ENCODE data around the gene GPC5. TPM values are rescaled to one million over a fixed set of nuclear protein-coding genes. Genes with fewer than 3 reads are reported as not detected.

The GPC5 gene
- total RNA-seq, 4 donors from 2014 or later = 0.24 to 30.8 (median 1.8) TPM; not detected in 1

DNA sequence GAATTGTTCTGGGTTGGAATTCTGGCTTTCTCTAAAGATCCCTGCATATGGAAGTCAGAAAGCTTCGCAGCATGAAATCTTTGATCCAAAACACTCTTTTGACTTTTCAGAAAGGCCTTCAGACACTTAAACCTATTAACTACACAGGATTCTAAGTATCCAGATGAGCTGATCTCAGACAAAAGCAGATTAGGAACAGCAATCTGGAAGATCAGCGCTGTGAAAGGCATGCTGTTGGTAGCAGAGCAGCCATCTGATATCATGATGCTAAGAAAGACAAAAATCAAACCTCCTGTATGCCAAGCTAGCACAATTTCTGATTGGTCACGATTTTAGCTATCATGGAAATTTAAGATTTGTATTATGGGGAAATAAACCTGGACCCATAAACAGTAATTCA, 589.9 kb downstream of the GPC5 start:
- DNase-seq = no peak
- Histone ChIP-seq H3K36me3 (no peaks in the 10 kb centered on the region), H3K27ac (no peak overlapping the region), H3K27me3 (no peaks in the 10 kb centered on the region), H3K4me1 (no peaks in the 10 kb centered on the region), H3K9me3 (no peaks in the 10 kb centered on the region), H3K4me3 (no peak overlapping the region)
- TF ChIP-seq POLR2A (IDR thresholded peaks at IDR 0.05) = no peak
- TF ChIP-seq, protein P1, sequence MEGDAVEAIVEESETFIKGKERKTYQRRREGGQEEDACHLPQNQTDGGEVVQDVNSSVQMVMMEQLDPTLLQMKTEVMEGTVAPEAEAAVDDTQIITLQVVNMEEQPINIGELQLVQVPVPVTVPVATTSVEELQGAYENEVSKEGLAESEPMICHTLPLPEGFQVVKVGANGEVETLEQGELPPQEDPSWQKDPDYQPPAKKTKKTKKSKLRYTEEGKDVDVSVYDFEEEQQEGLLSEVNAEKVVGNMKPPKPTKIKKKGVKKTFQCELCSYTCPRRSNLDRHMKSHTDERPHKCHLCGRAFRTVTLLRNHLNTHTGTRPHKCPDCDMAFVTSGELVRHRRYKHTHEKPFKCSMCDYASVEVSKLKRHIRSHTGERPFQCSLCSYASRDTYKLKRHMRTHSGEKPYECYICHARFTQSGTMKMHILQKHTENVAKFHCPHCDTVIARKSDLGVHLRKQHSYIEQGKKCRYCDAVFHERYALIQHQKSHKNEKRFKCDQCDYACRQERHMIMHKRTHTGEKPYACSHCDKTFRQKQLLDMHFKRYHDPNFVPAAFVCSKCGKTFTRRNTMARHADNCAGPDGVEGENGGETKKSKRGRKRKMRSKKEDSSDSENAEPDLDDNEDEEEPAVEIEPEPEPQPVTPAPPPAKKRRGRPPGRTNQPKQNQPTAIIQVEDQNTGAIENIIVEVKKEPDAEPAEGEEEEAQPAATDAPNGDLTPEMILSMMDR (IDR thresholded peaks at IDR 0.05) = no peak
- intact Hi-C loops (cut with DNase I; ENCODE audit: low total_unique reads) = no loop called here

DNA sequence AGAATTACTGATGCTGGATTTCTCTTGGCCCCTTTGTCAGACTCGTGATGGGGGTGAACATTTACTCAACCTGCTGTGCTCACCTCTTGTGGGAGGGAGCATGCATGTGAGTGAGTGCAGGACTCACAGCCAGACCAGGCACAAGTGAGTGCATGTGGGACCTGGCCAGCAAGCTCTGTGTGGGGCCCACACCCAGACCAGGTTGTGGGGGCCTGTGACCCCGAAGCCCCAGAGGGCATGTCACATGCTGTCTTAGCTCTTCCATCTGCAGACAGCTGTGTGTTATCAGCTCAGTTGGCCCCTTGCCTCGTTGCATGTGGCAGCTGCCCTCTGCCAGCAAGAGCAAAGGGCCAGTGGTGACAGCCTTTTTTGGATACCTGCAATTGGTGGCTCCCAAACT, 614.4 kb downstream of the GPC5 start:
- no peak for TF ChIP-seq POLR2A (IDR thresholded peaks at IDR 0.05)
- TF ChIP-seq, protein P1 (IDR thresholded peaks at IDR 0.05) = no peak
- intact Hi-C loops (cut with DNase I; ENCODE audit: low total_unique reads) = no loop called here
- no peaks in the 10 kb centered on the region for H3K4me1 ChIP-seq
- H3K27me3 ChIP-seq = no peaks in the 10 kb centered on the region
- no peak overlapping the region for H3K27ac ChIP-seq
- no peak for DNase-seq
- H3K36me3 ChIP-seq = no peaks in the 10 kb centered on the region
- H3K9me3 ChIP-seq = no peaks in the 10 kb centered on the region
- H3K4me3 ChIP-seq = no peak overlapping the region

DNA sequence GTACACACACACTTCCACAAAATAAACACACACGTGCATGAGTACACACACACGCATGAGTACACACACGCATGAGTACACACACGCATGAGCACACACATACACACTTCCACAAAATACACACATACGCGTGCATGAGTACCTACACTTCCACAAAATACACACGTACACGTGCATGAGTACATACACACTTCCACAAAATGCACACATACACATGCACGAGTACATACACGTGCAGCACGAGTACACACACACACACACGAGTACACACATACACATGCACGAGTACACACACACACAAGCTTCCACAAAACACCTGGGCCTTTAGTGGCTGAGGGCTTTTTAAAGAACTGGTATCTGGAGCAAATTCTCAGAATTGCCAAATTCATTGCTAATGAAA, 619.3 kb downstream of the GPC5 start:
- TF ChIP-seq POLR2A (IDR thresholded peaks at IDR 0.05) = no peak
- TF ChIP-seq, protein P1 (IDR thresholded peaks at IDR 0.05) = no peak
- no peak for DNase-seq
- Histone ChIP-seq H3K9me3 (no peaks in the 10 kb centered on the region), H3K4me3 (no peak overlapping the region), H3K4me1 (no peaks in the 10 kb centered on the region), H3K27me3 (no peaks in the 10 kb centered on the region), H3K27ac (no peak overlapping the region), H3K36me3 (no peaks in the 10 kb centered on the region)
- intact Hi-C loops (cut with DNase I; ENCODE audit: low total_unique reads) = no loop called here

DNA sequence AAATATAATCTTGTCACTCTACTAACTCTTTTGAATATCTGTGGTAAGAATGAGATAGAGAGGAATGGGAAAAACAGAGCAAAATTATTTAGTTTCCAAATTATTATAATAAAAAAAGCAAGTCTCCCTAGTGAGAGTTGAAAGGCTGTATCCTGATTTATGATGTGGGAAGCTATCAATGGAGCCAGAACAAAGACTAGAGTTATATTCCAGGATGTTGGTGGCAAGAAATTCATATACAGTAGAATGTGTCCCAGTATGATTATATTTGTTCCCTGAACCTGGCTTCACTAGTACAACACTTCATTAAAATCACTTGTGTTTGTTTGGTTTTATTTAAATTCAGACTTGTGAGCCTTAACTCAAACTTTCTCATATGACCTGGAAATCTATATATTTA, 630.3 kb downstream of the GPC5 start:
- Histone ChIP-seq H3K9me3 (no peaks in the 10 kb centered on the region), H3K36me3 (no peaks in the 10 kb centered on the region), H3K4me3 (no peak overlapping the region), H3K27me3 (no peaks in the 10 kb centered on the region), H3K27ac (no peak overlapping the region), H3K4me1 (no peaks in the 10 kb centered on the region)
- DNase-seq = no peak
- intact Hi-C loops (cut with DNase I; ENCODE audit: low total_unique reads) = no loop called here
- no peak for TF ChIP-seq POLR2A (IDR thresholded peaks at IDR 0.05)
- TF ChIP-seq, protein P1 (IDR thresholded peaks at IDR 0.05) = no peak

GRCh38 chr13:92029641-92030040, 631.2 kb downstream of the GPC5 start:
- H3K9me3 ChIP-seq = no peaks in the 10 kb centered on the region
- H3K27me3 ChIP-seq = no peaks in the 10 kb centered on the region
- H3K27ac ChIP-seq = no peak overlapping the region
- TF ChIP-seq, protein P1 (IDR thresholded peaks at IDR 0.05) = no peak
- H3K36me3 ChIP-seq = no peaks in the 10 kb centered on the region
- H3K4me1 ChIP-seq = no peaks in the 10 kb centered on the region
- intact Hi-C loops (cut with DNase I; ENCODE audit: low total_unique reads) = no loop called here
- DNase-seq = no peak
- H3K4me3 ChIP-seq = no peak overlapping the region

Data from uterus (tissue), 4 donors.